Ramos (cell line): Measurements from ENCODE around the gene MYRIP.
"Not testable (repeated sequence)": the region's sequence is repeated elsewhere in the genome, so short reads cannot be mapped to it uniquely, and the experiment has no call there.

Experiments used
- in situ Hi-C: fragments of 300-500 bp; cut with MboI; formaldehyde crosslinking; loops from one replicate; pipeline ENCODE4 v1.14.3; 2022; ENCODE audit warnings: low sequenced_read_pairs; ENCODE audit not compliant: unreplicated experiment

The MYRIP gene

GRCh38 chr3:39805650-39806049 is 3.8 kb upstream of the MYRIP start:
- in situ Hi-C loops, result no loop called here

GRCh38 chr3:39806820-39807219 is 2.6 kb upstream of the MYRIP start:
- in situ Hi-C loops, result no loop called here

GRCh38 chr3:39808467-39809180 is 785 bp upstream of the MYRIP start:
- in situ Hi-C loops, result no loop called here

- in situ Hi-C loops, result no loop called here
These were observed 686 bp downstream of the MYRIP start for GRCh38 chr3:39809995-39810595.

- in situ Hi-C loops, result no loop called here
These were observed 1.3 kb downstream of the MYRIP start for GRCh38 chr3:39810647-39811161.

GRCh38 chr3:39811561-39811960 is 2.2 kb downstream of the MYRIP start:
- in situ Hi-C loops, result no loop called here

GRCh38 chr3:39812537-39812936 is 3.1 kb downstream of the MYRIP start:
- in situ Hi-C loops, result no loop called here

- in situ Hi-C loops, result no loop called here
These were observed 4.6 kb downstream of the MYRIP start for GRCh38 chr3:39814007-39814406.

- in situ Hi-C loops, result no loop called here
These were observed 10.5 kb downstream of the MYRIP start for GRCh38 chr3:39819899-39820298.

GRCh38 chr3:39833764-39834163 is 24.4 kb downstream of the MYRIP start:
- in situ Hi-C loops, result not testable (repeated sequence)

- in situ Hi-C loops, result no loop called here
These were observed 30.1 kb downstream of the MYRIP start for GRCh38 chr3:39839484-39839883.

- in situ Hi-C loops, result no loop called here
These were observed 34.0 kb downstream of the MYRIP start for GRCh38 chr3:39843440-39843839.

GRCh38 chr3:39848365-39848764 is 39.0 kb downstream of the MYRIP start:
- in situ Hi-C loops, result no loop called here

- in situ Hi-C loops, result no loop called here
These were observed 40.7 kb downstream of the MYRIP start for GRCh38 chr3:39849992-39850715.

- in situ Hi-C loops, result no loop called here
These were observed 41.3 kb downstream of the MYRIP start for GRCh38 chr3:39850716-39851032.

- in situ Hi-C loops, result no loop called here
These were observed 46.1 kb downstream of the MYRIP start for GRCh38 chr3:39855517-39855916.

GRCh38 chr3:39869890-39870289 is 60.5 kb downstream of the MYRIP start:
- in situ Hi-C loops, result no loop called here

GRCh38 chr3:39870706-39871105 is 61.3 kb downstream of the MYRIP start:
- in situ Hi-C loops, result no loop called here

- in situ Hi-C loops, result no loop called here
These were observed 70.2 kb downstream of the MYRIP start for GRCh38 chr3:39879581-39879980.

- in situ Hi-C loops, result no loop called here
These were observed 72.7 kb downstream of the MYRIP start for GRCh38 chr3:39882111-39882510.

GRCh38 chr3:39892068-39892467 is 82.7 kb downstream of the MYRIP start:
- in situ Hi-C loops, result no loop called here
